SH-SY5Y (cell line): ENCODE measurements around the gene MYO1A.

ENCODE experiments used
- GATA2 ChIP-seq: IDR thresholded peaks from 2 replicates; pipeline ENCODE4 v1.6.1; 2011; ENCODE audit warnings: mild to moderate bottlenecking, low read depth, low read length
- GATA3 ChIP-seq: IDR thresholded peaks from 2 replicates; pipeline ENCODE4 v1.6.1; 2011; ENCODE audit warnings: low read depth, mild to moderate bottlenecking, low read length, moderate library complexity

Gene MYO1A

GRCh38 chr12:57090490-57090889, 40.6 kb upstream of the MYO1A start:
- TF ChIP-seq GATA3 (no peak), GATA2 (no peak)

- no peak for TF ChIP-seq GATA2
These were observed 39.6 kb upstream of the MYO1A start for GRCh38 chr12:57089271-57090245.

GRCh38 chr12:57088354-57089270, 38.7 kb upstream of the MYO1A start, which contains the start of gene NAB2:
TSS of gene NAB2 (plus strand) at chr12:57089114. CDS start at chr12:57089272, 158 bp downstream.
- TF ChIP-seq GATA2: no peak
- TF ChIP-seq GATA3: no peak

DNA sequence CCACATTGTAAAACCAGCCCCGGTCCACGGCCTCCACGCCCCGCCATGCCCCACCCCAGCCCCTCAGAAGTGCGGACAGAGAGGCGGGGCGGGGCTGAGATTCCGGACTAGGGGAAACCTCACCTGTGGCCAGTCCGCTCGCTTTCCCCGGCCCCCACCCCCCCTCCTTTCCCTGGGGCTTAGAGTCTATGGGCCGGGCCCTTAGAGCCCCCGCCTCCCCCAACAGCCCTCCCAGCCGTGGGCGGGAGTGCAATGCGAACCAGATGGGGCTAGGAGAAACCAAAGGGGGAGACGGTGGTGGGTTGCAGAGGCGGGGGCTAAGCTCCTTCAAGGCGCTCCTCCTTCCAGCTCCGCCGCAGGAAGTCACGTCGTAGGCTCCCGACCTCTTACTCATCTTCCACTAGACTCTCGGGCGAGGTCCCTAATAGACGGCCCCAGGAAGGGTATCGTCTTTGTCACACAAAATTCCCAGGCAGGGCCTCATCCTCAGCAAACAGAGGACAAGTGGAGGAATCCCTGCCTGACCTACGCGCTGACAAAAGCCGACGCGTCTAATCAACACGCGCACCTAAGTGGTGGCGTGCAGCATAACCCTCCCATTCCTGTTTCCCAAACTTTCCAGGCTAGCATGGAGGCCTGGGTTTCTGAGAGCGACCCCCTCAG, 37.9 kb upstream of the MYO1A start:
- TF ChIP-seq GATA2 (no peak), GATA3 (no peak)

GRCh38 chr12:57087010-57087690, 37.2 kb upstream of the MYO1A start:
- TF ChIP-seq GATA3 (no peak), GATA2 (no peak)

- TF ChIP-seq GATA3: no peak
These were observed 36.6 kb upstream of the MYO1A start for GRCh38 chr12:57086493-57087009.

DNA sequence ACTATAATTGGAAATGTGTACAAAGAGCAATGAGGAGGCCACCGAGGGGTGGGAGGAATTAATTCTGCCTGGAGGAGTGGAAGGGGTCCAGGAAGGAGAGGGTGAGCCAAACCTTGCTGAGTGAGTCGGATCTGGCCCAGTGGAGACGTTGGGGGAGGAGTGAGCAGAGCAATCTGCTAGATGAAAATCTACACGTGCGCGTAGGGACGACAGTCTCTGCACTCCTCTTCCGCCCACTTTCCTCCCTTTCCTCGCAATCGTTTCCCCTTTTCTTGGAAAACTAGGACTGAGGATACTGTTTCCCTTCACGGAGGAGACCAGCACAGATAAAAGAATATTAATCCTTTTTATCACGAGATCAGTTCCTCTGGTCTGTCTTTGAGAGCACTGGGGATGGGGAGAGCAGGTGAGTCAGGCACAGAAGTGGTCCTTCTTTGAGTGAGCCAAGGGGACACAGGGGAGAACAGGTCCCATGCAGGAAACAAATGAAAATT, 36.1 kb upstream of the MYO1A start:
- peak; percentile 51 for TF ChIP-seq GATA2
- TF ChIP-seq GATA3: no peak

DNA sequence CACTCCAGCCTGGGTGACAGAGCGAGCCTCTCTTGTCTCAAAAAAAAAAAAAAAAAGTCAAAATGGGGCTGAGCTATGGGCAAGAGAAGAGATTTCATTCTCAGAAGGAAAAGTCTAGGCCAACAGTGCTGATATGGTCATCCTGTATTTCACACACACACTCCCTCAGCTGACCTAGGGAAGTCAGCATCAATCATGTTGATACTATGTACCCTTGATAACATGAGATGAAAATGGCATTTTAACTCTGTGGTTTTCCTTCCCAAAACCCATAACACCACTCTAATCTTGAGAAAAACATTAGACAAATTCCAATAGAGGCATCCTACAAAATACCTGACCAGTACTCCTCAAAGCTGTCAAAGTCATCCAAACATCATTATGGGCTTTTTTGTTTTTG, 30.9 kb upstream of the MYO1A start:
- TF ChIP-seq GATA3 (no peak), GATA2 (no peak)

DNA sequence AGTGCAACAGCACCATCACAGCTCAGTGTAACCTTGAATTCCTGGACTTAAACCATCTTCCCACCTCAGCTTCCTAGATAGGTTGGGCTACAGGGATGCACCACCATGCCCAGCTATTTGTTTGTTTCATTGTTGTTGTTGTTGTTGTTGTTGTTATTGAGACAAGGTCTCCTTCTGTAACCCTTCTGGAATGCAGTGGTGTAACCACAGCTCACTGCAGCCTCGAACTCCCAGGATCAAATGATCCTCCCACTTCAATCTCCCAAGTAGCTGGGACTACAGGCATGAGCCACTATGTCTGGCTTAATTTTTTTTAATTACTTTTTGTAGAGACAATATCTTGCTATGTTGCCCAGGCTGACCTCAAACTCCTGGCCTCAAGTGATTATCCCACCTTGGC, 29.9 kb upstream of the MYO1A start:
- TF ChIP-seq GATA2 (no peak), GATA3 (no peak)

DNA sequence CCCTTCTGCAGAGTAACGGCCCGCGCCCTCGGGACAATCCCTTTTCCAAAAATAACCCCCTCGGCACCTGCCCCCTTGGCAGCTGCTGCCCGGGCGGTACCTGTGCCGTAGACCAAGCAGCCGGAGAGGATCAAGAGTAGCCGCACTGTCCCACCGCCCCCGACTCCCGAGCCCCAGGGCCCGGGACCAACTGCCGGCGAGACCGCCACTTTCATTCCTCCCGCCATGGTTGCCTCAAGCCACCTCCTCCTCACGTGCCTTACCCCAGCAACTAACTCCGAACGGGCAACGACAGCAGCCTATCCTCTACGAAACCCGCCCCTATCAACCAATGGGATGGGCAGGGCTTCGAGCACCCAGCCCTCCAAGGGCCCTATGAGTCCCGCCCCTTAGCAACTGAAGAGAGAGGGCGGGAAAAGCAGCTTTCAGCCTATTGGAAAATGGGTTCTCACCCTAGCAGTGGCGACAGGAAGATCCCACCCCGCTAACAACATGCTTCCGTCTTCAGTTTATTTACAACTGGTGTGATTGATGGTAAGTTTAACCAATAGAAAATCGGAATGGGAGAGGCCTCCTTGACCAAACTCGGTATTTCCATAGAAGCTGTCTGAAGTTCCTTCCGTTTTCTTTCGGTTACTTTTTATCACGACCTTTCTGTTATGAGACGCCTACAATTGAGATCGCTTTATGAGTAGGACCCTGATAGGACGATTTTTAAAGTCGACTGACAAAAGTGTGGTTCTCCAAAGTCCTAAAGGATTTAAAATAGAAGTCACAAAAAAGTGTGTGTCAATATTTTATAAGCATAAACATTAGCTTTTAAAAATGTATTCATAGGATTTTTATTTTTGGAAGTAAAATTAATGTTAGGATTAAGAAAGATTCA, 28.8 kb upstream of the MYO1A start, which contains the start of gene NEMP1:
Gene NEMP1 (minus strand): TSS at position 273 of the 886 bp plus-strand sequence. CDS start 46 bp downstream, at position 227.
- no peak for TF ChIP-seq GATA3
- TF ChIP-seq GATA2: no peak

DNA sequence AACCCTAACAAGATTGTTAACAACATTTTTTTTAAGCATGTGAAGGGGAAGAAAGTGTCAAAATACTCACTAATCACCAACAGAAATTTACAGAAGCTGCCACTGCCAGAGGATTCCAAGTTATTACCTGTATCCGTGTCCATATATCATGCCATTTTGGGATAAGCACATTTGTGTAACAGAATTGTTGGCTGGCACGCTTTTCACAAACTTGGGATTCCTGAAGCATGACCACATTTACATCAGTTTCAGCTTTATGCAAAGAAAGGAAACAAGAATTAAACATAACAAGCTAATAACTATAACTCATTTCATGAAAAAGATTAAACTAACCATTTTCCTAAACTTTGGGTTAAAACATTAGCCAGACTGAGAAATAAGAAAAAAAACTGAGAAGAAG, 22.7 kb upstream of the MYO1A start:
- TF ChIP-seq GATA3 (no peak), GATA2 (no peak)

- TF ChIP-seq GATA2: no peak
- TF ChIP-seq GATA3: no peak
These were observed 19.6 kb upstream of the MYO1A start for GRCh38 chr12:57069523-57069922.
